ENCODE data around the gene MBNL1. TPM values are rescaled to one million over a fixed set of nuclear protein-coding genes. Genes with fewer than 3 reads are reported as not detected.

The MBNL1 gene
- total RNA-seq, 1 experiment from 2014 or later: 265 TPM

- Histone ChIP-seq H3K4me3 (ENCODE audit: low read length) (no peak overlapping the region), H3K9me3 (ENCODE audit: low read length) (no peaks in the 10 kb centered on the region), H3K9ac (ENCODE audit: low read length) (no peak overlapping the region), H3K79me2 (ENCODE audit: low read length) (no peaks in the 10 kb centered on the region), H2AFZ (ENCODE audit: low read length) (no peak overlapping the region), H3K4me1 (ENCODE audit: low read length) (no peaks in the 10 kb centered on the region), H3K4me2 (ENCODE audit: low read depth, low read length, poor library complexity, severe bottlenecking) (no peak overlapping the region), H3K27me3 (ENCODE audit: low read length) (no peaks in the 10 kb centered on the region), H3K27ac (ENCODE audit: low read length) (no peak overlapping the region), H4K20me1 (ENCODE audit: insufficient read depth, low read depth, low read length) (no peaks in the 10 kb centered on the region), H3K36me3 (ENCODE audit: insufficient read depth, low read length) (no peaks in the 10 kb centered on the region), H3K9me2 (replicated peaks; ENCODE audit: insufficient read depth, low read length) (no peaks in the 10 kb centered on the region)
- DNase-seq: no peak
Observed at GRCh38 chr3:152230370-152230769, 38.4 kb upstream of the MBNL1 start.

DNA sequence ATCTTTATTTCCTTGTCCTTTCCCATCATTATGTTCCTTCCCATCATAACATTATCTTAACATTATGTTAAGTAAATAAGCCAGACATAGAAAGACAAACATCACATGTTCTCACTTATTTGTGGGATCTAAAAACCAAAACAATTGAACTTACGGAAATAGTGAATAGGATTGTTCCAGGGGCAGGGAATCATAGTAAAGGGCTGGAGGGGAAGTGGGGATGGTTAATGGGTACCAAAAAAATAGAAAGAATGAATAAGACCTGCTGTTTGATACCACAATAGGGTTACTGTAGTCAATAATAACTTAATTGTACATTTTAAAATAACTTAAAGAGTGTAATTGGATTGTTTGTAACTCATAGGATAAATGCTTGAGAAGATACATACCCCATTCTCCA is 36.7 kb upstream of the MBNL1 start:
- Histone ChIP-seq H3K27me3 (ENCODE audit: low read length) (no peaks in the 10 kb centered on the region), H3K4me2 (ENCODE audit: low read depth, low read length, poor library complexity, severe bottlenecking) (no peak overlapping the region), H3K4me3 (ENCODE audit: low read length) (no peak overlapping the region), H3K79me2 (ENCODE audit: low read length) (no peaks in the 10 kb centered on the region), H3K27ac (ENCODE audit: low read length) (no peak overlapping the region), H2AFZ (ENCODE audit: low read length) (no peak overlapping the region), H3K9ac (ENCODE audit: low read length) (no peak overlapping the region), H3K4me1 (ENCODE audit: low read length) (no peaks in the 10 kb centered on the region), H3K9me3 (ENCODE audit: low read length) (no peaks in the 10 kb centered on the region), H4K20me1 (ENCODE audit: insufficient read depth, low read depth, low read length) (no peaks in the 10 kb centered on the region), H3K36me3 (ENCODE audit: insufficient read depth, low read length) (no peaks in the 10 kb centered on the region), H3K9me2 (replicated peaks; ENCODE audit: insufficient read depth, low read length) (no peaks in the 10 kb centered on the region)
- no peak for DNase-seq

- Histone ChIP-seq H3K4me1 (ENCODE audit: low read length) (no peaks in the 10 kb centered on the region), H3K27ac (ENCODE audit: low read length) (no peak overlapping the region), H3K4me2 (ENCODE audit: low read depth, low read length, poor library complexity, severe bottlenecking) (no peak overlapping the region), H3K79me2 (ENCODE audit: low read length) (no peaks in the 10 kb centered on the region), H2AFZ (ENCODE audit: low read length) (no peak overlapping the region), H3K9ac (ENCODE audit: low read length) (no peak overlapping the region), H3K4me3 (ENCODE audit: low read length) (no peak overlapping the region), H3K9me2 (replicated peaks; ENCODE audit: insufficient read depth, low read length) (no peaks in the 10 kb centered on the region), H3K9me3 (ENCODE audit: low read length) (no peaks in the 10 kb centered on the region), H3K36me3 (ENCODE audit: insufficient read depth, low read length) (no peaks in the 10 kb centered on the region), H3K27me3 (ENCODE audit: low read length) (no peaks in the 10 kb centered on the region), H4K20me1 (ENCODE audit: insufficient read depth, low read depth, low read length) (no peaks in the 10 kb centered on the region)
- no peak for DNase-seq
Observed at GRCh38 chr3:152232679-152233078, 36.0 kb upstream of the MBNL1 start.

- Histone ChIP-seq H3K9me2 (replicated peaks; ENCODE audit: insufficient read depth, low read length) (no peaks in the 10 kb centered on the region), H3K27ac (ENCODE audit: low read length) (no peak overlapping the region), H4K20me1 (ENCODE audit: insufficient read depth, low read depth, low read length) (no peaks in the 10 kb centered on the region), H3K4me1 (ENCODE audit: low read length) (no peaks in the 10 kb centered on the region), H3K79me2 (ENCODE audit: low read length) (no peaks in the 10 kb centered on the region), H3K27me3 (ENCODE audit: low read length) (no peaks in the 10 kb centered on the region), H3K4me3 (ENCODE audit: low read length) (no peak overlapping the region), H3K9ac (ENCODE audit: low read length) (no peak overlapping the region), H3K9me3 (ENCODE audit: low read length) (no peaks in the 10 kb centered on the region), H3K36me3 (ENCODE audit: insufficient read depth, low read length) (no peaks in the 10 kb centered on the region), H2AFZ (ENCODE audit: low read length) (no peak overlapping the region), H3K4me2 (ENCODE audit: low read depth, low read length, poor library complexity, severe bottlenecking) (no peak overlapping the region)
- no peak for DNase-seq
Observed at GRCh38 chr3:152234657-152235375, 33.9 kb upstream of the MBNL1 start.

GRCh38 chr3:152235709-152236298 is 32.9 kb upstream of the MBNL1 start:
- Histone ChIP-seq H4K20me1 (ENCODE audit: insufficient read depth, low read depth, low read length) (no peaks in the 10 kb centered on the region), H3K36me3 (ENCODE audit: insufficient read depth, low read length) (no peaks in the 10 kb centered on the region), H3K9me3 (ENCODE audit: low read length) (no peaks in the 10 kb centered on the region), H3K9ac (ENCODE audit: low read length) (no peak overlapping the region), H3K4me1 (ENCODE audit: low read length) (no peaks in the 10 kb centered on the region), H3K27me3 (ENCODE audit: low read length) (no peaks in the 10 kb centered on the region), H3K27ac (ENCODE audit: low read length) (no peak overlapping the region), H3K79me2 (ENCODE audit: low read length) (no peaks in the 10 kb centered on the region), H3K9me2 (replicated peaks; ENCODE audit: insufficient read depth, low read length) (no peaks in the 10 kb centered on the region), H3K4me2 (ENCODE audit: low read depth, low read length, poor library complexity, severe bottlenecking) (no peak overlapping the region), H2AFZ (ENCODE audit: low read length) (no peak overlapping the region), H3K4me3 (ENCODE audit: low read length) (no peak overlapping the region)
- no peak for DNase-seq

- H3K9me3 ChIP-seq (ENCODE audit: low read length): no peaks in the 10 kb centered on the region
- H2AFZ ChIP-seq (ENCODE audit: low read length): no peak overlapping the region
- H3K27ac ChIP-seq (ENCODE audit: low read length): no peak overlapping the region
- no peaks in the 10 kb centered on the region for H3K27me3 ChIP-seq (ENCODE audit: low read length)
- no peaks in the 10 kb centered on the region for H3K4me1 ChIP-seq (ENCODE audit: low read length)
- H3K36me3 ChIP-seq (ENCODE audit: insufficient read depth, low read length): no peaks in the 10 kb centered on the region
- H3K9me2 ChIP-seq (replicated peaks; ENCODE audit: insufficient read depth, low read length): no peaks in the 10 kb centered on the region
- no peak overlapping the region for H3K4me3 ChIP-seq (ENCODE audit: low read length)
- no peaks in the 10 kb centered on the region for H4K20me1 ChIP-seq (ENCODE audit: insufficient read depth, low read depth, low read length)
- no peaks in the 10 kb centered on the region for H3K79me2 ChIP-seq (ENCODE audit: low read length)
- no peak overlapping the region for H3K4me2 ChIP-seq (ENCODE audit: low read depth, low read length, poor library complexity, severe bottlenecking)
- H3K9ac ChIP-seq (ENCODE audit: low read length): no peak overlapping the region
- DNase-seq: no peak
Observed at GRCh38 chr3:152236716-152237115, 32.0 kb upstream of the MBNL1 start.

GRCh38 chr3:152241142-152242017 is 27.3 kb upstream of the MBNL1 start:
- no peak overlapping the region for H2AFZ ChIP-seq (ENCODE audit: low read length)
- H3K9ac ChIP-seq (ENCODE audit: low read length): no peak overlapping the region
- no peak overlapping the region for H3K4me2 ChIP-seq (ENCODE audit: low read depth, low read length, poor library complexity, severe bottlenecking)
- no peaks in the 10 kb centered on the region for H3K27me3 ChIP-seq (ENCODE audit: low read length)
- no peak for DNase-seq
- peaks cover 7% of the 10 kb centered on the region for H3K4me1 ChIP-seq (ENCODE audit: low read length)
- H3K79me2 ChIP-seq (ENCODE audit: low read length): no peaks in the 10 kb centered on the region
- no peaks in the 10 kb centered on the region for H3K9me3 ChIP-seq (ENCODE audit: low read length)
- no peaks in the 10 kb centered on the region for H4K20me1 ChIP-seq (ENCODE audit: insufficient read depth, low read depth, low read length)
- H3K36me3 ChIP-seq (ENCODE audit: insufficient read depth, low read length): no peaks in the 10 kb centered on the region
- H3K27ac ChIP-seq (ENCODE audit: low read length): no peak overlapping the region
- H3K9me2 ChIP-seq (replicated peaks; ENCODE audit: insufficient read depth, low read length): no peaks in the 10 kb centered on the region
- no peak overlapping the region for H3K4me3 ChIP-seq (ENCODE audit: low read length)

DNA sequence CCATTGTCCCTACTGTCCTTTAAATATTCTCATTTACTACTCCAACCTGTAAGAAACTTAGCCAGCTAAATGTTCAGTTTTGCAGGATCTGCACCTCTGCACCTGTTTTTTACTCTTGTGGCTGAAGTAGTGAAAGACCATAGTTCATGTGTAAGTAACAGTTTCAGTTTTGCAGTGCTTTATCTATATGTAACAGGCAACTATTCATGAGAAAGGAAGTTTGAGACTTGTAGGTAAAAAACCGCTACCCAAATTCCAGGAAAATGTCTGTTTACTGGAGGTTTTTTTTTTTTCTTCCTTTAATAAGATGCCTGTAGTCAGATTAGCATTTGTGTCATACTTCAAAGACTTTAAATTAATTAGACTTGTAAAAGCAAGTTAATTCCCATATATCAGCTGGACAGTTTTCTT is 25.4 kb upstream of the MBNL1 start:
- Histone ChIP-seq H3K79me2 (ENCODE audit: low read length) (no peaks in the 10 kb centered on the region), H4K20me1 (ENCODE audit: insufficient read depth, low read depth, low read length) (no peaks in the 10 kb centered on the region), H3K9me3 (ENCODE audit: low read length) (no peaks in the 10 kb centered on the region; the same call in 1 of the 2 replicates), H3K9me2 (replicated peaks; ENCODE audit: insufficient read depth, low read length) (no peaks in the 10 kb centered on the region), H3K4me1 (ENCODE audit: low read length) (peaks cover 7% of the 10 kb centered on the region), H3K4me3 (ENCODE audit: low read length) (no peak overlapping the region), H3K36me3 (ENCODE audit: insufficient read depth, low read length) (no peaks in the 10 kb centered on the region), H2AFZ (ENCODE audit: low read length) (no peak overlapping the region), H3K27me3 (ENCODE audit: low read length) (no peaks in the 10 kb centered on the region), H3K27ac (ENCODE audit: low read length) (no peak overlapping the region), H3K9ac (ENCODE audit: low read length) (no peak overlapping the region), H3K4me2 (ENCODE audit: low read depth, low read length, poor library complexity, severe bottlenecking) (no peak overlapping the region)
- DNase-seq: no peak

Measured in Karpas-422 (cell line).